GM18517 (cell line): ENCODE measurements around the gene MAGEH1.
"Not testable (repeated sequence)": the region's sequence is repeated elsewhere in the genome, so short reads cannot be mapped to it uniquely, and the experiment has no call there.

Source experiments
- ATAC-seq: cut with Tn5 transposase; IDR thresholded peaks from one replicate; pipeline ENCODE4 v1.9.1; 2021; ENCODE audit warnings: mild to moderate bottlenecking, moderate library complexity; ENCODE audit not compliant: unreplicated experiment

The MAGEH1 gene, protein sequence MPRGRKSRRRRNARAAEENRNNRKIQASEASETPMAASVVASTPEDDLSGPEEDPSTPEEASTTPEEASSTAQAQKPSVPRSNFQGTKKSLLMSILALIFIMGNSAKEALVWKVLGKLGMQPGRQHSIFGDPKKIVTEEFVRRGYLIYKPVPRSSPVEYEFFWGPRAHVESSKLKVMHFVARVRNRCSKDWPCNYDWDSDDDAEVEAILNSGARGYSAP

GRCh38 chrX:55451990-55452832 lies at the start of gene MAGEH1:
Gene MAGEH1 (plus strand): TSS chrX:55452127. CDS start chrX:55452375, 248 bp downstream.
- peak; percentile 95 for ATAC-seq

DNA sequence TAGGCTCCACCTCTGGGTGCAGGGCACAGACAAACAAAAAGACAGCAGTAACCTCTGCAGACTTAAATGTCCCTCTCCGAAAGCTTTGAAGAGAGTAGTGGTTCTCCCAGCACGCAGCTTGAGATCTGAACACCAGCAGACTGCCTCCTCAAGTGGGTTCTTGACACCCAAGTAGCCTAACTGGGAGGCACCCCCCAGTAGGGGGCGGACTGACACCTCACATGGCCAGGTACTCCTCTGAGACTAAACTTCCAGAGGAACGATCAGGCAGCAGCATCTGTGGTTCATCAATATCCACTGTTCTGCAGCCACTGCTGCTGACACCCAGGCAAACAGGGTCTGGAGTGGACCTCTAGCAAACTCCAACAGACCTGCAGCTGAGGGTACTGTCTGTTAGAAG lies 24.8 kb upstream of the MAGEH1 start:
- not testable (repeated sequence) for ATAC-seq

GRCh38 chrX:55443468-55443867 lies 8.5 kb upstream of the MAGEH1 start:
- ATAC-seq: not testable (repeated sequence)

DNA sequence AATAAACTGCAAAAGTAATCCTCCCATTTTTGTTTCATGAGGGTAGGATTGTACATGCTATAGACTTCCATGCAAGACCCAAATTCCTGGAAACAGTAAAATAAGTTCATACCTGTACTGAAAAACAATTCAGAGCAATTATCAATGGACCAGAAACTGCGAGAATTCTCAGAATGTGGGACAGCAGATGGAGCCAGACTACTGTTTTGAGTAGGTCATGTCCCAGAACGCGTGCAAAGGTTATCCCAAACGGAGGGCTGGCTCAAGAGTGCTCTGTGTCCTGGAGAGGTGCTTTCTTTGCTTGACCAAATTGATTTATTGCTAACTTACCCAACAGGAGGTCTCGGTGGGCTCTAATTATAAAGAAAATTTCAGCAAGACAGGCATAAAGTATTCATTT lies 1.7 kb upstream of the MAGEH1 start:
- no peak for ATAC-seq

GRCh38 chrX:55451141-55451540 lies 786 bp upstream of the MAGEH1 start:
- no peak for ATAC-seq

DNA sequence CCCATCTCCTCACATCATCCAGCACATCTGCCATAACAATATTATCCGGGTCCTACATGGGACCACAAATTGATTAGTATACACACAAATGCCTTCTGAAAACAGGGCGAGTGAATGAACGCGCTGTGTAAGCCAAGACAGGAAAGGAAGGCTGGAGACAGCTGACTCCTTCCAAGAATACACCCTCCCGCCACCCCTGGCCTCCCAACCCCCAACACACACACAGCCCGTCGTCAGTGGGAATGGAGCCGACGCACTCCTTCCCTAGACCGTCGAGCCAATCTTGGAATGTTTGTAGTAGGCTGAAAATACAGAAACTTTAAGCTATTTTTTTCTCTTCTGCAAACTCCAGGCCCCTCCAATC lies 319 bp upstream of the MAGEH1 start:
- no peak for ATAC-seq

- ATAC-seq: peak; percentile 16
These were observed 852 bp downstream of the MAGEH1 start for GRCh38 chrX:55452833-55453124.

- ATAC-seq: not testable (repeated sequence)
These were observed 3.8 kb downstream of the MAGEH1 start for GRCh38 chrX:55455708-55456107.

GRCh38 chrX:55459426-55459825 lies 7.5 kb downstream of the MAGEH1 start:
- ATAC-seq: not testable (repeated sequence)

- not testable (repeated sequence) for ATAC-seq
These were observed 8.0 kb downstream of the MAGEH1 start for GRCh38 chrX:55459926-55460325.

DNA sequence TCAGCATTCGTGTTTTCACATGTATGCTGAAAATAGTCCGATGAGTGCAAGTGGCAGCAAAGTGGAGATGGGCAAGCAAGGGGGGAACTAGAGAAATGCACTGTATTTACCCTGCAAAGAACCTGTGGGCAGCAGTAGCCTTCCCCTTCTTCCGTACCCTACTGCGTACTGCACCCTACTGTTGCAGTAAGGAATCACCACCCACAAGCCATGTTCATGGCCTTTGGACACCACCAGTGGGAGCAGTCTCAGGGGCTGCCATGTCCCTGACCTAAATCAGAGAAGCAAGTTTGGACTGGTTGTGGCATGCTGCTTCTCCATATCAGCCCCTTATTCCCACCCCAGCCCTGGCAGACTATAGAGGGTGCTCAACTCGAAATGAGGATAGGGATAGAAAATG lies 12.1 kb downstream of the MAGEH1 start:
- ATAC-seq: not testable (repeated sequence)

DNA sequence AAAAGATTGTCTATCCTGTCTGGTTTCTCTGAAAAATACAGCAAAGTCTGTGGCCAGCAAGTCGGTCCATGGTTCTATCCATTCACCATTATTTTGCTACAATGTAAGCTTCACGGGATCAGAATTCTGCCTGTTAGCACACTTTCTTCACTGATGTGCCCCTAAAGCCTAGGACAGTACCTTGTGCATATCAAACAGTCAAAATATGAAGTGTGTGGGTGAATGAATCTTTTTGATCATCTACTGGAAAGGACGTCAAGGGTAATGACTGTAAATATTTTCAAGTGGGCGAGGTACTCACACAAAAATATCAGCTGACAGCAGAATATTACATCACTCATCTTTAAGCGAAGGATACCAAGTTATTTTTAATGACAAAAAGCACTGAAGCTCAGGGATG lies 13.2 kb downstream of the MAGEH1 start:
- ATAC-seq: not testable (repeated sequence)

GRCh38 chrX:55465791-55466190 lies 13.9 kb downstream of the MAGEH1 start:
- ATAC-seq: not testable (repeated sequence)

DNA sequence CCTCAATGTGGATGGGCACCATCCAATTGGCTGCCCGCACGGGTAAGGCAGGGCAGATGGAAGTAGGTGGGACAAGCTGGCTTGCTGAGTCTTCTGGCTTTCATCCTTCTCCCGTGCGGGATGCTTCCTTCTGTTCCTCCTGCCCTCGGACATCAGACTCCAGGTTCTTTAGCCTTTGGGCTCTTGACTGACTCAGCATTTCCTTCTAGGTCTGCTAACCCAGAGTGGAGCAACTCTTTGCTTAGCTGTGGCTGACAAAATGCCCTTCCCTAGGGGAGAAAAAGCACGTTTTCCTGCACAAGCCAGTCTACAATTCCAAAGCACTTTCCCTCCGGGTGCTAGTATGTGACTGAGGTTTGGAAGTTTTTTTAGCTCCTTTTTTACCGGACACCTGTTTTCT lies 28.0 kb downstream of the MAGEH1 start:
- ATAC-seq: not testable (repeated sequence)

- no peak for ATAC-seq
These were observed 28.6 kb downstream of the MAGEH1 start for GRCh38 chrX:55480390-55481062.

DNA sequence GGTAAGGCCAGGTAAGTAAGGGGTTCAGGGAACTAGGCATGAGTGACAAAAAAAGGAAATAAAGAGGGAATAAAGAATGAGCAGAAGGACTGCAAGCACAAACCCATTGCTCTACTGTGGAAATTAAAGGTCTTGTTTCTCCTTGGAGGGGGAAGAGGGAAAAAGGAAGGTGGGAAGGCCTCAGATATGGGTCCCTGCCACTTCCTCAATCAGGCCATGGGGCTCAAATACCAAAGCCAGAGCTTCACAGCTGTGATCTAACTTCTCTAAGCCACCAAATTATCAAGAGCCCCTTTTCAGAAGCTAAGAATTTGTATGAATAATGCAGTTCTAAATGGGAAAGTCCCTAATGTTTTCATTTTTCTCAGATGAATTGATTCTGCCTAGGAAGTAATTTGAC lies 33.0 kb downstream of the MAGEH1 start:
- no peak for ATAC-seq

GRCh38 chrX:55486736-55487135 lies 34.8 kb downstream of the MAGEH1 start:
- ATAC-seq: no peak

DNA sequence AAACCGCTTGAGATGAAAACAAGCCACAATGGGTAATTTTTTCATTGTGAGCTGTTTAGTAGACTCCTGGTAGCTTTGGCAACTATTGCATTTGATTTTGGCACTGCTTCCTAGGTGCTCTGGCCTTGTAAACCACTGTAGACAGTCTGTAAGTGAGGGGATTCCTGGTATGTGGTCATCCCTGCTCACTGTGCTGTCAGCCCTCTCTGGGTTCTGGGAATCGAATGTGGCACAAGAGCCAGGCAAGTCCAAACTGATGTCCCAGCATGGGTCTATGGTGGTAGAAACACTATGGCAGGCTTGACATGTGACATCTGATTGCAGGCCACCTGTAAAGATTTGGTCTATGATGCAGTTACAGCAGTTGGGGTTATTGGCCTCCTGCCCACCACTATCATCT lies 35.2 kb downstream of the MAGEH1 start:
- ATAC-seq: no peak

- ATAC-seq: peak; percentile 6
These were observed 36.2 kb downstream of the MAGEH1 start for GRCh38 chrX:55488006-55488592.

DNA sequence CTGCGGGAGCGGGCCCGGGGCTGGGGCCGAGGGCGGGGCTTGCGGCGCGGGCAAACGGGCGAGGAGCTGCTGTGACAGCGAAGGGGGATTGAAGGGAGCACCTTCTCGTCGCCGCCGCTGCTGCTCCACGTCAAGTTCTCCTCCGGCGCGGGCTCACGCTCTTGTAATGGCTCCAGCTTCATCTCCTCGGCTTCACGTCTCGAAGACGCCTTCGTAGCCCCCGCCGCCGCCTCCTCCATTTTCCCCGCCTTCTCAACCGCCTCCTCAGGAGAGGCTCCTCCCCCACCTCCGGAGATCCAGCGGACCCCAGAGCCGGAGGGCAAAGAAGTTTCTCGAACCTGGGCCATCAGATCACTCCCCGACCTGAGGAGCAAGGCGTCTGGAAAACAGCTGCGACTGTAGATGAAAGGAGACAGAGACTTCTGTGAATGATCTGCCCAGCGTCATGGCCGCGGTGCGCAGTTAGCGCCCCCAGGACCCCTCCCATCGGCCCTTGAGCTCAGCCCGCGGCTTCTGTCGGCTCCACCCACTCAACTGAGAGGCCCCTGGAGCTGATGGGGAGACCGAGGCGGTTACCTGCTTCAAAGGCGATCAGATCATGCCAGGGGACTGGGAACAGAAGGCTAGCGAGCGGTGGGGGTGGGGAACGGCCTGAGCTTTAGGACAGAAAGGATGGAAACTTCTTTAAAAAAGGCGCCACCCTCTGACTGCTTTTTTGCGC lies 36.8 kb downstream of the MAGEH1 start:
- ATAC-seq: peak; percentile 57
